HCEC 1CT (cell line): ENCODE data around the gene KCP.

Experiments
- DNase-seq: peaks from one replicate; pipeline ENCODE4 v3.0.0-alpha.2; 2017

KCP gene

GRCh38 chr7:128854396-128854795, 56.1 kb downstream of the KCP start:
- no peak for DNase-seq

GRCh38 chr7:128853799-128854198, 56.7 kb downstream of the KCP start:
- no peak for DNase-seq

GRCh38 chr7:128852537-128853254, 57.8 kb downstream of the KCP start:
- no peak for DNase-seq

GRCh38 chr7:128849804-128850490, 60.6 kb downstream of the KCP start:
- DNase-seq = no peak

- DNase-seq = no peak
These were observed 61.4 kb downstream of the KCP start for GRCh38 chr7:128849156-128849515.

GRCh38 chr7:128848289-128849155, 62.0 kb downstream of the KCP start:
- DNase-seq = no peak

GRCh38 chr7:128847721-128848211, 62.7 kb downstream of the KCP start:
- DNase-seq = no peak

- DNase-seq = no peak
These were observed 63.6 kb downstream of the KCP start for GRCh38 chr7:128846781-128847444.

- DNase-seq = no peak
These were observed 64.5 kb downstream of the KCP start for GRCh38 chr7:128845987-128846386.

- DNase-seq = no peak
These were observed 65.0 kb downstream of the KCP start for GRCh38 chr7:128845475-128845874.

GRCh38 chr7:128844777-128845311, 65.7 kb downstream of the KCP start:
- no peak for DNase-seq

GRCh38 chr7:128843938-128844621, 66.4 kb downstream of the KCP start:
- DNase-seq = no peak

- no peak for DNase-seq
These were observed 67.6 kb downstream of the KCP start for GRCh38 chr7:128842674-128843641.

- DNase-seq = peak; percentile 35
These were observed 68.4 kb downstream of the KCP start for GRCh38 chr7:128841921-128842673.

GRCh38 chr7:128841171-128841690, 69.3 kb downstream of the KCP start:
- DNase-seq = no peak

GRCh38 chr7:128840326-128841170, 70.0 kb downstream of the KCP start:
- DNase-seq = no peak

- DNase-seq = no peak
These were observed 70.7 kb downstream of the KCP start for GRCh38 chr7:128839751-128840177.

GRCh38 chr7:128838981-128839731, 71.4 kb downstream of the KCP start:
- DNase-seq = no peak
